HG03103 (cell line): ENCODE results near the gene APOC1.
A peak's percentile ranks its signal among the peaks of the same experiment; 100 is the strongest.
"Not testable (repeated sequence)": the region's sequence is repeated elsewhere in the genome, so short reads cannot be mapped to it uniquely, and the experiment has no call there.

Experiments used
- ATAC-seq: cut with Tn5 transposase; IDR thresholded peaks from one replicate; pipeline ENCODE4 v1.9.1; 2021; ENCODE audit warnings: low read depth; ENCODE audit not compliant: unreplicated experiment

APOC1 gene

DNA sequence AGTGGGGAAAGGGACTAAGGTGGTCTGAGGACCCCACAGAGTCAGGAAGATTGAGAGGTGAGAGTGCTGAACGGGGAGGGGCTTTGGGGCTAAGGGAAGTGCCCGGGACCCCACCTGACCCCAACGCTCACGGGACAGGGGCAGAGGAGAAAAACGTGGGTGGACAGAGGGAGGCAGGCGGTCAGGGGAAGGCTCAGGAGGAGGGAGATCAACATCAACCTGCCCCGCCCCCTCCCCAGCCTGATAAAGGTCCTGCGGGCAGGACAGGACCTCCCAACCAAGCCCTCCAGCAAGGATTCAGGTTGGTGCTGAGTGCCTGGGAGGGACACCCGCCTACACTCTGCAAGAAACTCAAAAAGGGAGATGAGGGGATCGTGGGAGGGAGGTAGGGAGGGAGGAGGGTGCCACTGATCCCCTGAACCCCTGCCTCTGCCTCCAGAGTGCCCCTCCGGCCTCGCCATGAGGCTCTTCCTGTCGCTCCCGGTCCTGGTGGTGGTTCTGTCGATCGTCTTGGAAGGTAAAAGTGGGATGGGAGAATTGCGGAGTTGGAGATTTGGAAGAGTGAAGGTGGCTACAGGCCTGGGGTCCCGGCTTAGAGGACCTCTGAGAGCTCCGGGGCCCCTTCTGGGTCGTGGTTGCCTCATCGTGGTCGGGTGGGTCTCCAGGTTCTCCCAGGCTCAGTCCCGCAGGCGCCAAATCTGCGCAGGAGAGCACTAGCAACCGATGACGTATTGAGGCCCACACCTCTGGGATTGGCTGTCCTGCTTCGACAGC, at the start of gene APOC1:
Gene APOC1 (plus strand): TSS at position 176 of the 774 bp plus-strand sequence. CDS start 284 bp downstream, at position 460.
- ATAC-seq: peak; percentile 85

DNA sequence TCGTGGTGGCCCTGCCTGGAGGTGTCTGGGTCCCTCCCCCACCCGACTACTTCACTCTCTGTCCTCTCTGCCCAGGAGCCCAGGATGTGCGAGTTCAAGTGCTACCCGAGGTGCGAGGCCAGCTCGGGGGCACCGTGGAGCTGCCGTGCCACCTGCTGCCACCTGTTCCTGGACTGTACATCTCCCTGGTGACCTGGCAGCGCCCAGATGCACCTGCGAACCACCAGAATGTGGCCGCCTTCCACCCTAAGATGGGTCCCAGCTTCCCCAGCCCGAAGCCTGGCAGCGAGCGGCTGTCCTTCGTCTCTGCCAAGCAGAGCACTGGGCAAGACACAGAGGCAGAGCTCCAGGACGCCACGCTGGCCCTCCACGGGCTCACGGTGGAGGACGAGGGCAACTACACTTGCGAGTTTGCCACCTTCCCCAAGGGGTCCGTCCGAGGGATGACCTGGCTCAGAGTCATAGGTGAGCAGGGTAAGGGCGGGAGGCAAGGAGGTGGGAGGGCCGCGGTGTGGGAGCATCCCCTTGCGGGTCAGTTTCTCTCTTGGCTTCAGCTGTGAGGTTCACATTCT, 49.1 kb upstream of the APOC1 start:
- no peak for ATAC-seq

DNA sequence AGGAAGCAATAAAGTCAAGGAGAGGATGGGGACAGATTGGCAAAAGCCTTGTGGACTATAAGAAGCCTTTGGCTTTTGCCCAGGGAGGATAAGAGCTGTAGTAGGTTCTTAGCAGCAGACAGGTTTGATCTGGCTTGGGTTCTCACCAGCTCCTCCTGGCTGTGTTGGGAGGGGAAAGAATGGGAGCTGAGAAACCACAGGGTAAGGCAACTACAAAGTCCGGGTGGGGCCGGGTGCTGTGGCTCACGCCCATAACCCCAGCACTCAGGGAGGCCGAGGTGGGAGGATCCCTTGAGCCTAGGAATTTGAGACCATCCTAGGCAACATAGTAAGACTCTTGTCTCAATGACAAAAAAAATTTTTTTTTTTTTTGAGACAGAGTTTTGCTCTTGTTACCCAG, 47.7 kb upstream of the APOC1 start:
- ATAC-seq: no peak

DNA sequence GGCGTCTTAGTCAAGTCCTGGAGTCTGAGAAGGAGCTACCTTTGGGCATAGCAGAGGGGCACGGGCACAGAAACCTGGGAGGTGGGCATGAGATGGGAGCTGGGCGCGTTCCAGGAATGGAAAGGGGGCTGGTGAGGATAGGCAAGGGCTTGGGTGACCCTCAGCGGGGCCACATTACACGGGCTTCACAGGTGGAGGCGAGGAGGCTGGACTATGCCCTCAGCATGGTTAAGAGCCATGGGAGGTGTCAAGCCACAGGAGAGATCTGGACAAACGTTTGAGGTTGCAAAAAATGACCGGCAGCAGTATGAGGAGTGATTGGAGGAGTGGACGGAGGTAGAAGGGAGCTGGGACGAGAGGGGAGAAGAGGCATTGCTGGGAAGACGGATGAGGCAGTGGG, 46.8 kb upstream of the APOC1 start:
- no peak for ATAC-seq

DNA sequence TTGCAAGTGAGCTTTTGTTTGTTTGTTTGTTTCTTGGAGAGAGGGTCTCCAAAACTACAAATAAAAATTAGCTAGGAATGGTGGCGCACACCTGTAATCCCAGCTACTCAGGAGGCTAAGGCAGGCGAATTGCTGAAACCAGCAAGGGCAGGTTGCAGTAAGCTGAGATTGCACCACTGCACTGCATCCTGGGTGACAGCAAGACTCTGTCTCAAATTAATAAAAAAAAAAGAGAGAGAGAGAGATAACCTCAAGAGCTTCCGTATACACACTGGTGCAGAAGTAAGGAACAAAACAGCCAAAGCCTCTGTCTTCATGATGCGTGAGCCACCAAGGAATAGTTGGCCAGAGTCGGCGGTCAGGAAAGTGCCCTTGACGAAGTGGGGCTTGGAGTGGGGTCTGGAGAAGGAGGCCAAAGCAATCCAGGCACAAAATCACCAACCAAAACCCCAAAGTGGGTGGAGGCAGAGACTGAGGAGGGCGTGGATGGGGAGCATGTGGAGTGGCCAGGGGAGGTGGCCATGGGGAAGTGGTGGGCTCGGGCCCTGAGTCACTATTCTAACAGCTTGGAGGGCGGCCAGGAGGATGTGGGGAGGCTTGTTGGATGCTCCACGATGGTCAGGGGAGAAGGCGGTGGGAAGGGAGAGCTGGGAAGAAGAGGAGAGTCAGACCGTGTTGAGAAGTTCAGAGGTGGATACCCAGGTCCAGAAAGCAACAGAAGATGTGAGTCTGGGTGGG, 44.5 kb upstream of the APOC1 start:
- no peak for ATAC-seq

DNA sequence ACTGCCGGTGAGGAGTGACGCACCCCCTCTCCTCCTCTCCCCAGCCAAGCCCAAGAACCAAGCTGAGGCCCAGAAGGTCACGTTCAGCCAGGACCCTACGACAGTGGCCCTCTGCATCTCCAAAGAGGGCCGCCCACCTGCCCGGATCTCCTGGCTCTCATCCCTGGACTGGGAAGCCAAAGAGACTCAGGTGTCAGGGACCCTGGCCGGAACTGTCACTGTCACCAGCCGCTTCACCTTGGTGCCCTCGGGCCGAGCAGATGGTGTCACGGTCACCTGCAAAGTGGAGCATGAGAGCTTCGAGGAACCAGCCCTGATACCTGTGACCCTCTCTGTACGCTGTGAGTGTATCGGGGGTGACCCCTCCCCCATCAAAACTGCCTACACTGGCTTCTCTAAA, 42.6 kb upstream of the APOC1 start:
- no peak for ATAC-seq

DNA sequence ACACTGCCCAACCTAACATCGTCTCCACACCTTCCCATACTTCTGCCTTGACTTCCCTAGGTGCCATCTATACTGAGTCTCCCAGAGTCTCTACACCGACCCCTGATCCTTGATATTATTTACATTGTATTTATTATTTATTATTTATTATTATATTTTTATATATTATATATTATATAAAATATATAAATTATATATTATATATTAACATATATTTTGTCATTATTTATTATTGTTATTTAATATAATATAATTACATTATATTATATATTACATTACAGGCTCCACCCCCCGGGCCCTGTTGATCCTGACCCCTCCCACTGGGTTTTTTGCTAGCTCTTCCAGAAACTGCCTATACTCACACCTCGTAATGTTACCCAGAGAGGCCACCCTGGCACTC, 41.7 kb upstream of the APOC1 start:
- ATAC-seq: no peak

DNA sequence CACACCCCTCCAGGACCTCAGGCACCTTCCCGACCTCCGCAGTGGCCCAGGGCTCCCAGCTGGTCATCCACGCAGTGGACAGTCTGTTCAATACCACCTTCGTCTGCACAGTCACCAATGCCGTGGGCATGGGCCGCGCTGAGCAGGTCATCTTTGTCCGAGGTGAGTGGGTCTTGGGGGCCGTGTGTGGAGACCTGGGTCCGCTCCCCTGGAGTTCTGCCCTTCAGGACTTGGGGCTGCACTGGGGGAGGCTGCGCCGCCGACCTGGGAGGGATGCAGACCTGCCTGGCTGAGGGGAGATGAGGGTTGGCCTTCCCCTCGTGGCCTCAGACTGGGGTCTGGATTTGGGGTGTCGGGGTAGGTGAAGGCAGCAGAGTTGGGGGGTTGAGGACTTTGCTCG, 40.1 kb upstream of the APOC1 start:
- ATAC-seq: no peak

DNA sequence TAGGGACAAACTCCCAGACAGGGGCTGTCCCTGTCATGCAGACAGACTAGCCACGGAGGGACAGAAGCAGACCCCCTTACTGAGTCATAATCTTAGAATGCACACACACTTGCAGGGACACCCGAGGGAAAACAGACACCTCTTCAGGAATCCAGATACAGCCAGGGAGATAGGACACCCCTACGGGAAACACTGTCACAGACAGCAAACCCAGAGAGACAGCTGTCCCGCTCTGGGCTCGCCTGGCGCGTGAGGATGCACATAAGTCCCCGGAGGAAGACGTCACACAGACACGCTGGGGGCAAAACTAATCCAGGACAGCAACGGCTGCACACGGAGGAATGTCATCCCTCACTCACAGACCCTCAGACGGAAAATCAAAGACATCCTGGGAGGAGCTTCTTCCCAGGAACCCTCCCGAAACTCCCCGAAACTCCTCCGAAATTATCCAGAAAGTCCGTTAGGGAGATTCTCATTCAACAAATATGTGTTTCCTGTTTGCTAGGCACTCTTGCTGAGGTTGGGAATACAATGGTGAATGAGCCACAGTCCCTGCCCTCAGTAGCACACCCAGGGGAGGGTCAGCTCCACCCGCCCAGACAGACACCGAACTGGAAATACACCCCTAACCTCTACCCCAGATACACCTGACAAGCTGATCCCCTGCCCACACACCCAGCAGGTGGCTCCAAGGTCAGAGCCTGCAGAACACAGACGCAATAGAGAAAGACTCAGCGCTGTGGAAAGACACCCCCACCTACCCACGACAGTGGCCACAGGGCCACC, 38.5 kb upstream of the APOC1 start:
- ATAC-seq: no peak

DNA sequence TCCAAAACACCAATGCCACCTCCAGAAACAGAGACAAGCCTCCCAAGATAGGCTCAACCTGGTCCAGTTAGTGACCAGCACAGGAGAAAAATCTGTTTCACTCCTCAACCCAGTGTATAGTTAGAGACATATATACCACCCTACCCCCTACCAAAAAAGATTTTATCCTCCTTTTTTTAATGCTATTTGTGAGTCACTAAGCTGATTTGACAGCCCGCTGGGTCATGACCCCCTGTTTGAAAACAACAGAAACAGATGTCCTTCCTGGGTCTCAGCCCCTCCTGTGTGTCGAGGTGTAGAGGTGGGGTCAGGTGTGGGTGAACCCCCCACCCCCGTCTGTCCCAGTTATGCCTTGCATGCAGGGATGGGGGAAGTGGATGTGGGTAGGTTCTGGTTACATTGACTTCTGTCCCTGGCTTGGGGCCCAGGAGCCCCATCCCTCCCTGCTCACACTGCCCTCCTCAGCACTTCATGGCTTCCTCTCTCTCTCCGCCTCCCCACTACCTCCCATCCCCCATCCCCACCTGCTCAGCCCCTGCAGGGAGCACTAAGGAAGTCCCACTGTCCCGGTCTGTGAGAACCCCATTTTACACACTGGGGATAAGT, 37.4 kb upstream of the APOC1 start:
- ATAC-seq: no peak

DNA sequence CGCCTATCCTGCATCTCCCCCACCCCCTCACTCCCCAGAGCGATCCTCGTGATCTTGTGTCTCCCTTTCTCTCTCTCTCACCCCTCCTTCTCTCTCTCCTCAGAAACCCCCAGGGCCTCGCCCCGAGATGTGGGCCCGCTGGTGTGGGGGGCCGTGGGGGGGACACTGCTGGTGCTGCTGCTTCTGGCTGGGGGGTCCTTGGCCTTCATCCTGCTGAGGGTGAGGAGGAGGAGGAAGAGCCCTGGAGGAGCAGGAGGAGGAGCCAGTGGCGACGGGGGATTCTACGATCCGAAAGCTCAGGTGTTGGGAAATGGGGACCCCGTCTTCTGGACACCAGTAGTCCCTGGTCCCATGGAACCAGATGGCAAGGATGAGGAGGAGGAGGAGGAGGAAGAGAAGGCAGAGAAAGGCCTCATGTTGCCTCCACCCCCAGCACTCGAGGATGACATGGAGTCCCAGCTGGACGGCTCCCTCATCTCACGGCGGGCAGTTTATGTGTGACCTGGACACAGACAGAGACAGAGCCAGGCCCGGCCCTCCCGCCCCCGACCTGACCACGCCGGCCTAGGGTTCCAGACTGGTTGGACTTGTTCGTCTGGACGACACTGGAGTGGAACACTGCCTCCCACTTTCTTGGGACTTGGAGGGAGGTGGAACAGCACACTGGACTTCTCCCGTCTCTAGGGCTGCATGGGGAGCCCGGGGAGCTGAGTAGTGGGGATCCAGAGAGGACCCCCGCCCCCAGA, 36.1 kb upstream of the APOC1 start:
- ATAC-seq: no peak

DNA sequence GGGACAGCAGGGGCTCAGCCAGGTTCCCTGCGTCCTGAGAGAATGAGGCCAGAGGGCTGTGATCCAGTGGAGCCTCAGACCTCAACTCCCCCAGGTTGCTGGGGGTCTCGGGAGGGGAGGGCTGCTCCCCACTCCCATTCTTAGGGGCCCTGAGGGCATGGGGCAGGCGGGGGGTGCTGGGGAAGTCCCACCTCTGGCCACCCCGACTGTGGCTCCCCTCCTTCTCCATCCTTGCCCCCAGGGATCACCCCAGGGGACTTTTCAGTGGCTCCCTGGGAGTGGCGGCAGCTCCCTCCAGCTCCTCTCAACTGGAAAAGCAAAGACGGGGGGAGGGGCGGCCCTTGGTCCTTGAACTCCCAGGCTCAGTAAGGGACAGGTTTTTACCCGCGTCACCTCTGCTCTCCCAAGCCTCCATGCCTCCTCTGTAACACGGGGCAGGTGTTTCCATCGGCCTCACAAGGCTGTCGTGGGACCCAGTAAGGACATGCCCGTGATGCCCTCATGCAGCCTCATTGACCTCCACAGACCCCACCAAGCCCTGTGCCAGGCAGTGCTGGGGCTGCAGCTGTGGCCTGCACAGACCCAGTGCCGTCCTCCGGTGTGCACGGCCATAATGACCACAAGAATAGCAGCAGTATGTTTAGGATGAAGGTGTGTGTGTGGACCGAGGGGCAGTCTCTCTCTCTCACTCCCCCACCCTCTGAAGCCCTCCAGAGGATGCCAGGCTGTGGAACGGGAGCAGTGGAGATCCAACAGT, 34.9 kb upstream of the APOC1 start:
- ATAC-seq: no peak

DNA sequence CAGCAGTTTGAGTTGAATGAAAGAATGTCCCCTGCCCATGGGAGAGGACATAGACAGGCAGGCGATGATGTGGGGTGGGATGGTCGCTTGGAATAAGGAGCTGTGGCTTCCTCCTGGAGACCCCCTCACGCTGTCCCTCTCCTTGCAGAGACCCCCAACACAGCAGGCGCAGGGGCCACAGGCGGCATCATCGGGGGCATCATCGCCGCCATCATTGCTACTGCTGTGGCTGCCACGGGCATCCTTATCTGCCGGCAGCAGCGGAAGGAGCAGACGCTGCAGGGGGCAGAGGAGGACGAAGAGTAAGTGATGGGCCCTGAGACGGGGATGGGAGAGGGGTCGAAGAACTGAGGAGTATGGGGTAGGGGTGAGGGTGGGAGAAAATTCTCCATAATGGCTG, 32.3 kb upstream of the APOC1 start:
- no peak for ATAC-seq

DNA sequence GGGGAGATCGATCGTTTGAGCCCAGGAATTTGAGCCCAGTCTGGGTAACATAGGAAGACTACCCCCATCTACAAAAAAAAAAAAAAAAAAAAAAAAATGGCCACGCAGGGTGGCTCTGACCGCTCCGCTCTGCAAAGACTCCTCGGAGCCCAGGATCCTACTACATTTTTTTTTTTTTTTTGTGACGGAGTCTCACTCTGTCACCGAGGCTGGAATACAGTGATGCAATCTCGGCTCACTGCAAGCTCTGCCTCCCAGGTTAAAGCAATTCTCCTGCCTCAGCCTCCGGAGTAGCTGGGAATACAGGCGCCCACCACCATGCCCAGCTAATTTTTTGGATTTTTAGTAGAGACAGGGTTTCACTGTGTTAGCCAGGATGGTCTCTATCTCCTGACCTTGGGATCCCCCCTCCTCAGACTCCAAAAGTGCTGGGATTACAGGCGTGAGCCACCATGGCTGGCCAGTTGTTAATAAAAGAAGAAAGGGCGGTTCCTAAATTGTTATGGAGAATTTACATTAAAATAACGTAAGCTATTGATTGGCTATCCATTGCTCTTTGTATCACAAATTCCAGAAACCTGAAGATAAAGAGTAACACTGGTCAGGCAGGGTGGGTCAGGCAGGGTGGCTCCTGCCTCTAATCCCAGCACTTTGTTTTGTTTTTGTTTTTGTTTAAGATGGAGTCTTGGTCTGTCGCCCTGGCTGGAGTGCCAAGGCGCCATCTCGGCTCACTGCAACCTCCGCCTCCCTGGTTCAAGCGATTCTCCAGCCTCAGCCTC, 31.6 kb upstream of the APOC1 start:
- ATAC-seq: not testable (repeated sequence)

DNA sequence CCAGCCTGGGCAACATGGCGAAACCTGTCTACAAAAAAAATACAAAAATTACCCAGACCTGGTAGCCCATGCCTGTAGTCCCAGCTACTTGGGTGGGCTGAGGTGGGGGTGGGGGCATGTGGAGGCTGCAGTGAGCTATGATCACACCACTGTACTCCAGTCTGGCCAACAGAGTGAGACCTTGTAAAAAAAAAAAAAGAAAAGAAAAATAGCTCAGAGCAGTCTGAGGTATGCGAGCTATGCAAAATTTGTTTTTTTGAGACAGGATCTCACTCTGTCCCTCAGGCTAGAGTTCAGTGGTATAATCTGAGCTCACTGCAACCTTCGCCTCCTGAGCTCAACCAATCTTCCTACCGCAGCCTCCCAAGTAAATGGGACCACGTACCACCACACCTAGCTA, 30.5 kb upstream of the APOC1 start:
- no peak for ATAC-seq

DNA sequence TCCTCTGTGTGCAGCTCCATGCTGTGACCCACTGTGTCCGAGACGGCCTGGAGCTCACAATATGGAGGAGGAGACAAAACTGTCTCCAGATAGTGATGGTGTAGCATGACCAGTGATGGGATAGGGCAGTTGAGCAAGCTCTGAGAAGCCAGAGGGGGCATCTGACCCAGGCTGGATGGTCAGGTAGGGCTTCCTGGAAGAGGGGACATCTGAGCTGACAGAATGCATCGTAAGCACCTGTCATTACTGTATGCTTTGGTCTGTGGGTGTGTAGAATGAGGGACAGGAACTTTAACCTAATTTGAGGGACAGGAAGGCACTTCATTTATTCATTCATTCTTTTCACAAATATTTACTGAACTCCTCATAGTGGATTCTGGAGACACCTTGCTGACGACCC, 29.8 kb upstream of the APOC1 start:
- ATAC-seq: no peak

DNA sequence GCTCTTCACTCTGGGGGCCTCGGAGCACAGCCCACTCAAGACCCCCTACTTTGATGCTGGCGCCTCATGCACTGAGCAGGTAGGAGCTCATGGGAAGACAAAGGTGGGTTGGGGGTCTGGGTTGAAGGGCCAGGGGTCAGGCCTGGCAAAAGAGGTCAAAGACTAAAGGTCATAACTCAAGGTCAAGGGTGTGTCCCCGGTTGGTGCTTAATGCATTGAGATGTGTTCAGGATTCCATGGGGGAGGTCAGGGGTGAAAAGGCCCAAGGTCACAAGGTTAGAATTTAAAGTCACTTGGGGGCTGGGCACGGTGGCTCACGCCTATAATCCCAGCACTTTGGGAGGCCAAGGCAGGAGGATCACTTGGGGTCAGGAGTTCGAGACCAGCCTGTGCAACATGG, 28.3 kb upstream of the APOC1 start:
- no peak for ATAC-seq

DNA sequence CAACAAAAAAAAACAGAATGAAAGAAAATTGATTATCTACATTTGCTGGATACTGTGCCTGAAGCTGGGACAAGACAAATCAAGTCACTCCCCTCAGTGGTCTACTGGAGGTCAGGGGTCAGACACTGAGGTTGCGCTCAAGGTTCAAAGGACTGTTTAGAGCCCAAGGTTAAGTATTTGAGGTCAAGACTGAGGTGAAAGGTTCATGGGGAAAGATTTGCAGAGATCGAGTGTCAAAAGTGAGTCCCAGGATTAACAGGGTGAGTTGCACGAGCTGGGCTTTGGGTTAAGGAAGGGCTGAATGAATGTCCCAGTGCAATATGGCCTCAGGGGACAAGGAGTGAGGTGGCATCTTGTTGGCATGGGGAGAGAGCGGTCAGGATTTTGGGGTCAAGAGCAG, 26.8 kb upstream of the APOC1 start:
- no peak for ATAC-seq
